KOPT-K1 (cell line): ENCODE results near the gene SAPCD2.

Source experiments
- H3K27ac ChIP-seq: fragments of 200-600 bp; sonication (generic); 2 replicates; pipeline ENCODE4 v1.5.1; 2016; ENCODE audit warnings: antibody characterized with exemption, mild to moderate bottlenecking, low read depth, low read length; ENCODE audit not compliant: poor library complexity, severe bottlenecking
- H3K36me3 ChIP-seq: fragments of 200-600 bp; sonication (generic); 2 replicates; pipeline ENCODE4 v1.5.1; 2017; ENCODE audit warnings: antibody characterized with exemption, mild to moderate bottlenecking, low read length, moderate library complexity; ENCODE audit not compliant: insufficient read depth
- H3K9me3 ChIP-seq: fragments of 200-600 bp; sonication (generic); 2 replicates; pipeline ENCODE4 v1.5.1; 2017; ENCODE audit warnings: antibody characterized with exemption, low read length, mild to moderate bottlenecking; ENCODE audit not compliant: insufficient read depth, poor library complexity, severe bottlenecking

Gene SAPCD2

GRCh38 chr9:137095664-137096517 is 25.5 kb upstream of the SAPCD2 start:
- H3K9me3 ChIP-seq: no peaks in the 10 kb centered on the region
- peak overlapping the region; percentile 68 for H3K27ac ChIP-seq
- H3K36me3 ChIP-seq: peaks cover 41% of the 10 kb centered on the region; the same call in 1 of the 2 replicates

GRCh38 chr9:137089232-137089947 is 19.0 kb upstream of the SAPCD2 start:
- Histone ChIP-seq H3K27ac (no peak overlapping the region), H3K36me3 (no peaks in the 10 kb centered on the region), H3K9me3 (no peaks in the 10 kb centered on the region)

GRCh38 chr9:137088121-137088520 is 17.8 kb upstream of the SAPCD2 start:
- no peaks in the 10 kb centered on the region for H3K36me3 ChIP-seq
- no peak overlapping the region for H3K27ac ChIP-seq
- no peaks in the 10 kb centered on the region for H3K9me3 ChIP-seq

- Histone ChIP-seq H3K27ac (peak overlapping the region; percentile 62), H3K9me3 (no peaks in the 10 kb centered on the region), H3K36me3 (no peaks in the 10 kb centered on the region)
Measured at GRCh38 chr9:137087409-137087925, 17.1 kb upstream of the SAPCD2 start.

GRCh38 chr9:137086531-137087408 is 16.4 kb upstream of the SAPCD2 start, which contains the start of gene MAN1B1:
MAN1B1 (plus strand) TSS chr9:137086985; CDS start chr9:137087000, 15 bp downstream.
- Histone ChIP-seq H3K36me3 (no peaks in the 10 kb centered on the region), H3K27ac (peak within 1 kb of the TSS; percentile 62), H3K9me3 (no peaks in the 10 kb centered on the region)

- Histone ChIP-seq H3K27ac (peak overlapping the region; percentile 61), H3K9me3 (no peaks in the 10 kb centered on the region), H3K36me3 (no peaks in the 10 kb centered on the region)
Measured at GRCh38 chr9:137085920-137086530, 15.7 kb upstream of the SAPCD2 start.

- no peaks in the 10 kb centered on the region for H3K9me3 ChIP-seq
- no peak overlapping the region for H3K27ac ChIP-seq
- H3K36me3 ChIP-seq: no peaks in the 10 kb centered on the region
Measured at GRCh38 chr9:137084526-137084925, 14.2 kb upstream of the SAPCD2 start.

GRCh38 chr9:137083394-137084004 is 13.1 kb upstream of the SAPCD2 start:
- Histone ChIP-seq H3K9me3 (no peaks in the 10 kb centered on the region), H3K36me3 (no peaks in the 10 kb centered on the region), H3K27ac (no peak overlapping the region)

GRCh38 chr9:137082925-137083290 is 12.6 kb upstream of the SAPCD2 start:
- H3K9me3 ChIP-seq: no peaks in the 10 kb centered on the region
- H3K27ac ChIP-seq: no peak overlapping the region
- no peaks in the 10 kb centered on the region for H3K36me3 ChIP-seq

- Histone ChIP-seq H3K27ac (no peak overlapping the region), H3K36me3 (no peaks in the 10 kb centered on the region), H3K9me3 (no peaks in the 10 kb centered on the region)
Measured at GRCh38 chr9:137082222-137082924, 12.0 kb upstream of the SAPCD2 start.

GRCh38 chr9:137080260-137081122 is 10.1 kb upstream of the SAPCD2 start:
- no peaks in the 10 kb centered on the region for H3K9me3 ChIP-seq
- no peaks in the 10 kb centered on the region for H3K36me3 ChIP-seq
- H3K27ac ChIP-seq: no peak overlapping the region

GRCh38 chr9:137079401-137079787 is 9.0 kb upstream of the SAPCD2 start:
- Histone ChIP-seq H3K27ac (no peak overlapping the region), H3K9me3 (no peaks in the 10 kb centered on the region), H3K36me3 (no peaks in the 10 kb centered on the region)
